ENCODE data around the gene COL5A2.

GRCh38 chr2:189104934-189105333 is 74.6 kb downstream of the COL5A2 start:
- TF ChIP-seq CTCF (IDR thresholded peaks at IDR 0.05) (no peak), POLR2A (IDR thresholded peaks at IDR 0.05) (no peak), POLR2AphosphoS5 (IDR thresholded peaks at IDR 0.05) (no peak)

Measured in stomach (tissue), 4 donors.